ENCODE results near the gene NTM.

Gene NTM

GRCh38 chr11:131964698-131965483 is 594.5 kb downstream of the NTM start:
- DNase-seq (ENCODE audit: low read depth), result no peak

DNA sequence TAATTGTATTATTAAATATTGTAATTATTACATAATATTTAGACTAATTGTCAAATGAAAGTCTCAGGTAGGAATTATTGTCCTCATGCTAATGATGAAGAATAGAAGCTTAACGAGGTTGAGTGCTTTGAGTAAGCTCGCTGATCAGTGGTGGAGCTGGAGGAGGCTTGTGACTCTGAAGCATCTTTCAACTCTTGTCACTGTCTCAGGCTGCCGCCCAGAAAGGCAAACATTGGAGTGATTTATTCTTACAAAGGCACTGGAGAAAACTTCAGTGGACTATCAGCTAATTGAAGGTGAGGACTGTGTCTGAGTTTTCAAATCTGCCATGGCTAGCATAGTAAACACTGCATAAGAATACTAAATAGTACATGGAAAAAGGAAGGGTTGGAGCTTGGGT is 595.1 kb downstream of the NTM start:
- DNase-seq (ENCODE audit: low read depth), result no peak

GRCh38 chr11:131966667-131967066 is 596.3 kb downstream of the NTM start:
- DNase-seq (ENCODE audit: low read depth), result no peak

- no peak for DNase-seq (ENCODE audit: low read depth)
These were observed 598.8 kb downstream of the NTM start for GRCh38 chr11:131969261-131969660.

DNA sequence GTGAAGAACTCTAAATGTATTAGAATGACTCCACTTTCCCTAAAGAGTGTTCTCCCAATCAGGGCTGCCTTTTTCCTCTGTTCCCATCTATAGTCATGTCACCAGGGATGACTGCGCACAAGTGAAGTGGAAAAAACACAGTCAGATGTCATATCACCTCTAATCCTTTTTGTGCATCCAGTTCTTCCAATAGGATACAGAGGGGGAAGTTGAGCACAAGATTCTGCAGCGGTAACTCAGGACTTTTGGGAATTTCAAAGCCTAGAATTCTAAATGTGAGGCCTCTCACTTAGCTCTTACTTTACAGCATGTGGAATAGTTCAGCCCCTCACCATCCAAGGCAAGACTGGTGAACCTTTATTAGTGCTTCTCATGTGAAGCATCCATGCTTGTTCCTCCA is 602.6 kb downstream of the NTM start:
- no peak for DNase-seq (ENCODE audit: low read depth)

DNA sequence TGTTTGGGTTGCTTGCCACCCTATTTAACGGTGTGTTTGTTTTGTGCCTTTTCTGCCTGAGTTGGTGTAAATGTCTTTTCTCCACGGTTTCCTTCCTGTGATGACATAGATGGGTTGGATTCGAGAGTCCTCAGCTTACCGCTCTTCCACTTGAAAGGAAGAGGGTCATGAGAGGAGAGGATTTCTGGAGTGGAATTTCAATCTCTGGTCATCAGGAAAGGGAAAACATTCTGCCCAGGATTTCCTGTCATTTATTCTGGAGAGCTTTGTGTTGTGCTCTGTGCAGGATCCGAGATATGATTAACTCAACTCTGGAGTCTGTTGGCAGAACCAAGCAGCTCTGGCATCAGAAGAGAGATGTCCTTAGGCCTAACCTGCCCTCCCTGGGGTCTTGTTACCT is 605.2 kb downstream of the NTM start:
- no peak for DNase-seq (ENCODE audit: low read depth)

DNA sequence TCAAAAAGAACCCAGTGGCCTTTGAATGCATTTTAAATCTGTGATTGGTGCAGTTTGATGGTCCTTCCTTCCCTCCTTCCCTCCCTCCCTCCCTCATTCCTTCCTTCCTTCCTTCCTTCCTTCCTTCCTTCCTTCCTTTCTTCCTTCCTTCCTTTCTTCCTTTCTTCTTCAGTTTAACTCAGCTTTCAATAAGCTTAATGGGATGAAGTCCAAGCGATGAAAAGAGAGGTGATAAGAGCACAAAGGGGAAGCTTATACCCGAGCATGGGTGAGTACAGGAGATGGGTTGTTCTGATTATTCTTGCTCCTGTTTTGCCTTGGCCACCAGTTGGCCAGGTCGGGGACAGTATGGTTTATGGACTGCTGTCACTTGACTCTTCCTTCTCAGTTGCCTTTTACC is 605.6 kb downstream of the NTM start:
- no peak for DNase-seq (ENCODE audit: low read depth)

GRCh38 chr11:131977231-131977630 is 606.8 kb downstream of the NTM start:
- no peak for DNase-seq (ENCODE audit: low read depth)

DNA sequence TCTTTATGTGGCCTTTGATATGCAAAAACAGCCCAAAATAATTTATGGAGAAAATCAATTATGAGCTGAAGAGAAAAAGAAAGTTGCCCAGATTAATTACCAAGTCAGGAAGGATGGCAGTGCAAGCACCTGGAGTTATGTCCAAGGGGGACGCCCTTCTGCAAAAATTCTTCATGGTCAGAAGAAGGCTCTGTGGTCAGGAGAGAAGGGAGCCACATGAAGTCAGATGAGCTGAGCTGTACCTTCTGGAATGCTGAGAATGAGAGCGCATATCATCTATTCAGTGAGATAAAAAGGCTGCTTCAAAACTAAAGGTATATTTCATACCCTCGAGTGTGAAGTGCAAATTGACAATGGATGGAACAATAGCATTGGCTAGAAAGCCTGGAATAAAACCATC is 607.4 kb downstream of the NTM start:
- DNase-seq (ENCODE audit: low read depth), result no peak

DNA sequence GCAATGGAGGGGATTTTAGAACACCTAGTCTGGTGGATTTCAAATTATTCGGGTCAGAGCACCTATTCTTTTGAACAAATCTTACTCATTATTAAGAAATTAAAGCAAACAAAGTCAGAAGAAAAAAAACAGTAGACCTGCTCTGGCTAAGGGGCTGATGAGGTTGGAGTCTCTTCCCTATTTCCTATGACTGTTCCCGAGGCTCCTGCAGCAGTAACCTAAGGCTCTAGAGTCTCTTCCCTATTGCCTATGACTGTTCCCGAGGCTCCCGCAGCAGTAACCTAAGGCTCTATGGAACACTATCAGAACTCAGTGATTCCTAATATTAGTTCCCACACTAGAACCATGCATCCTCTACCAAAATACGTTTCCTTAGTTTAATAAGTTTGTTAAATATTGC is 607.9 kb downstream of the NTM start:
- no peak for DNase-seq (ENCODE audit: low read depth)

DNA sequence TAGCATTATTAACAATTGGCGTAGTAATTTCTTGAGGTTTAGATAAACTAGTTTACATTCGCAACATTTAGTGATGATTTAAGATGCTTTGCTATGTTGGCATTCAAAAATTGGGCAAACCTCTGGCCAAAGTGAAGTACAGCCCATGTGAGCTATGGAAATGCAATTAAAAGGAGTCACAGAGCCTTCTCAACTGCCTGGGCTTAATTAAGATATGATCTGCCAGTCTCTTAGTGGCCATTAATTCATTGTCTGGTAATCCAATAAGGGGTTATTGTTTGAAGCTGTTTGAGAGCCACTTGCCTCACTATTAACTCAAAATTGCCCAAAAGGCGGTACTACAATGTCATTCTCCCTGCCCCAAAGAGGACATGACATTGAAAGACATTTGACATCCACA is 608.9 kb downstream of the NTM start:
- no peak for DNase-seq (ENCODE audit: low read depth)

DNA sequence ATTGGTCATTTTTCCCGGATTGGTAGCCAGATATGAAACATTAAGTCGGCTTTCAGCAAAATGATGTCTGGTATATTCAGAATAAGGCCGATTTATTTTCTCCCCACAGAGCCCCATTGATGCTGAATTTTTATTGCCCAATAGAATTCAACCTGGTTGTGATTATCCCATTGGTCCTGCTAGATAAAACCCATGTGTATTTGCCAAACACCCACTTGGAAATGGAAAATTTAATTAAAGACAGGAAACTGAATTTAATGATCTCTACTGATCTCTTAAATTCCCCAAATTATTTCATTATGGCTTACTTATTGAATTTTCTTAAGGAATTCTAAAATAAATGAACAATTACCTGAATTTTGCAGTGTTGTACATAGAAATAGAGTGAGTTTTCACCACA is 609.8 kb downstream of the NTM start:
- no peak for DNase-seq (ENCODE audit: low read depth)

DNA sequence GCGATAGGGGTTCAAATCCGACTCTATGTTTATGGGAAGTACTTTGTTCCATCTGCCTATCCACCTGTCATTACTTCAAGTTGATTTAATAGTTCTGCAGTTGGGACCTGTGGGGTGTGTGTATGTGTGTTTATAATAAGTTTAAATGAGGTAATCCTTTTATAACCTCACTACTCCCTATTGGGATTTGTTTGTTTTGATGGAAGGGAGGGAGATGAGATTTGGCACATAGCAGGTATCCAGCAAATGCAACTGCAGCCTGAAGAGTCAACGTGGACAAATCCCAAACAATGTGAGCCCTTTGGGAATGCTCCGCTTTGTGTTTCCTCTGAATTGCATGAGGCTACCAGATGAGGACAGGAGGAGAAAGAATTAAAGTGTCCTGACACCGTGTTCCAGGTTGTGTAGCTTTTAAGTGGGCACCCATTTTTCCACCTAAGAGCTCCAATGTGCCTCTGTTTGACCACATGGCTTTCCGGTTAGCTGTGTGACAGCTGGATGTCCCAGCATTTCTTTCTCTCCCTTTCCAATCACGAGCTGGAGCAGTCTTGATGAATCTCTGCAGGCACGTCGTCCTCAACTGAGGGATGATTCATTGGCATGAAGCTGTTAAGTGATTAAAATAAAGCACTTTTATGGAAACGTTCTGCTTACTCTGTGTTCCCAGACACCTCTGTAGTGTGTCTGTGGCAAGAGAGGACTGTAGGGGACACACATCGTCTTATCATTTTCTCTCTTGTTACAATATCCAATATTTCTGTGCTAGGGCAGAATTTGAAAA is 610.7 kb downstream of the NTM start:
- no peak for DNase-seq (ENCODE audit: low read depth)

- no peak for DNase-seq (ENCODE audit: low read depth)
These were observed 611.7 kb downstream of the NTM start for GRCh38 chr11:131982154-131982553.

DNA sequence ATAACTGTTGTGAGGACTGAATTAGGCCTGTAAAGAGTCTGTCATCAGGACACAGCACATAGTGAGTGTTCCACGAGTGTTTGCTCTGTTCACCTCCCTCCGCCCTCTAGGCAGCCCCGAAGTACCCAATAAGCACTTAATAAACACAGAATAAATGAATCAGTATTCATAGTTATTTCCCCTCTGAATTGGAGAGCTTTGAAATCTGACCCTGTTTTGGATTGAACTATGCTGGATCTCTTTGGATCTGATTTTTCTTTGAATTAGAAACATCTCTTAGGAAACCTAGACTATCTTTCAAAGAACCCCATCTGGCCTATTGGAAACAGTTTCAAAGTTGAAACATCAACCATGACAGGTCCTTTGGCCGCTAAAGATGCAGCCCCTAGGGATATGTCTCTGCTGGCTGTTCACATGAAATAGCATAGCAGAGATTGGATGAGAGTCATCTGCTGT is 615.5 kb downstream of the NTM start:
- DNase-seq (ENCODE audit: low read depth), result no peak

DNA sequence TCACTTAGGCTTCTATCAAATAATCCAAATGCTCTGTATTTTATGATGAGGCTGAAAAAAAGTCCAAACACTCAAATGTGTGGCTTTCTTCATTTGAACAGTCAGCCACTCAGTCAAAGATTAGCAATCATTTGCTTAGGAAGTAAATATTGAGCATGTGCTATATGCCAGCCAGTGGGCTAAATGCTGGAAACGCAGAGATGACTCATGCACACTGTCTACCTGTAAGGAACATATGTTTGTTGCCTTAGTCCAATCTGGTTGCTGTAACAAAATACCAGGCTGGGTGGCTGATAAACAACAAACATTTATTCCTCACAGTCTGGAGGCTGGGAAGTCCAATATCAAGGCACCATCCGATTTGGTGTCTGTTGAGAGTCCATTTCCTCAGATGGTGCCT is 617.3 kb downstream of the NTM start:
- no peak for DNase-seq (ENCODE audit: low read depth)

GRCh38 chr11:131991606-131992005 is 621.2 kb downstream of the NTM start:
- DNase-seq (ENCODE audit: low read depth), result no peak

- no peak for DNase-seq (ENCODE audit: low read depth)
These were observed 622.8 kb downstream of the NTM start for GRCh38 chr11:131993246-131993645.

DNA sequence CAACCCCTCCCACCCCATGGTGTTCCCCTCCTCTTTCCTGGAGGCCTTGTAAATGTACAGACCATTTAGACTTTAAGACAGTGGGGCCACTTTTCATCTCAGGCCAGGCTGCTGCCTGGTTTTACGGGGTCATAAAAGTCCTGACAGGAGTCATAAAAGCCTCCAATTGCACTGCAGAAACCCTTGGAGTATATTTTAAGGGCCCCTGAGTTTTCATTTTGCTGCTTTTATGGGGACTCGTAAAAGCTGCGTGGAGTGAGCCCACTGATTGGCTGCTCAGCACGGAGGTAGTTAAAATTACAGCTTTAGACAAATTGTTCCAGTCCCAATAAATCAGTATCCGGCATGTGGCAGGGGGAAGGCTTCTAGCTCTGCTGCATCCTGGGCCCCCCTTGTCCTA is 627.6 kb downstream of the NTM start:
- no peak for DNase-seq (ENCODE audit: low read depth)

- DNase-seq (ENCODE audit: low read depth), result no peak
These were observed 628.7 kb downstream of the NTM start for GRCh38 chr11:131999084-131999483.

DNA sequence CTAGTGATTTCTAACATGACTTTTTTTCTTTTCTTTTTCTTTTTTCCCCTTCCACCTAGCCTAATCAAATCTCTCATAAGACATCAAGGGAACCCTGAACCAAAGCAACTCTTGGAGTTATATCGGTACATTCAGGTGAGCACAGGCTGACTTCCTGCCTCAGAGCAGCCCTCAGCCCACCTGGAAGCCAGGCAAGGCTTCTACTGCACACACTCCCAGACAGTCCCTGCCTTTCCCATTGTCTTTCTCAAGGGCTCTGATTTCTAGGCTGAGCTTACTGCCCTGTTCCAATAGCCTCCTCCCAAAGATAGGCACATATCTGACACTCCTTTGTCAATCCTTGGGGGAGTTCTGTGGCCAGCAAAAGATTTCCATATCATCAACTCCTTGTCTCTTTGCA is 629.5 kb downstream of the NTM start:
- DNase-seq (ENCODE audit: low read depth), result no peak

- no peak for DNase-seq (ENCODE audit: low read depth)
These were observed 635.5 kb downstream of the NTM start for GRCh38 chr11:132005887-132006286.

- no peak for DNase-seq (ENCODE audit: low read depth)
These were observed 636.6 kb downstream of the NTM start for GRCh38 chr11:132006884-132007580.
